DND-41 (cell line): Measurements from ENCODE around the gene TLE1.

Experiments used
- ATAC-seq: fragments of 200-7000 bp; cut with Tn5 transposase; 3 replicates; pipeline ENCODE4 v1.9.1; 2021; ENCODE audit warnings: low read depth; ENCODE audit not compliant: insufficient read depth
- DNase-seq: peaks from one replicate; pipeline ENCODE4 v3.0.0-alpha.2; 2020
- H2AFZ ChIP-seq: 2 replicates; pipeline ENCODE4 v1.6.0; 2012; ENCODE audit warnings: low read depth, low read length
- H3K27ac ChIP-seq: 2 replicates; pipeline ENCODE4 v1.5.1; 2012; ENCODE audit warnings: low read length, inconsistent platforms
- H3K27me3 ChIP-seq: fragments of 200-600 bp; sonication (generic); 2 replicates; pipeline ENCODE4 v1.6.0; 2012; ENCODE audit warnings: low read length, mild to moderate bottlenecking, inconsistent platforms; ENCODE audit not compliant: insufficient read depth, poor library complexity
- H3K36me3 ChIP-seq: 2 replicates; pipeline ENCODE4 v1.5.1; 2012; ENCODE audit warnings: low read length, inconsistent platforms; ENCODE audit not compliant: insufficient read depth
- H3K4me1 ChIP-seq: 2 replicates; pipeline ENCODE4 v1.5.1; 2012; ENCODE audit warnings: mild to moderate bottlenecking, low read length; ENCODE audit not compliant: insufficient read depth
- H3K4me2 ChIP-seq: 2 replicates; pipeline ENCODE4 v1.6.0; 2012; ENCODE audit warnings: mild to moderate bottlenecking, moderate library complexity, low read length, inconsistent platforms; ENCODE audit not compliant: insufficient read depth
- H3K4me3 ChIP-seq, 2 experiments: fragments of 200-600 bp in 1 of 2; shearing (Covaris generic) in 1 of 2; 2 replicates each; pipeline ENCODE4 v1.5.1; 2012 to 2016; ENCODE audit warnings: inconsistent platforms in 2 of 2, low read length in 2 of 2, mild to moderate bottlenecking in 2 of 2, low read depth in 1 of 2, moderate library complexity in 1 of 2
- H3K79me2 ChIP-seq: 2 replicates; pipeline ENCODE4 v1.6.0; 2012; ENCODE audit warnings: low read length, inconsistent platforms; ENCODE audit not compliant: insufficient read depth
- H3K9ac ChIP-seq: 2 replicates; pipeline ENCODE4 v1.6.0; 2012; ENCODE audit warnings: low read depth, mild to moderate bottlenecking, inconsistent platforms, low read length, moderate library complexity
- H3K9me3 ChIP-seq: 2 replicates; pipeline ENCODE4 v1.5.1; 2012; ENCODE audit warnings: low read length, moderate library complexity, mild to moderate bottlenecking, inconsistent platforms; ENCODE audit not compliant: insufficient read depth, severe bottlenecking
- H4K20me1 ChIP-seq: 2 replicates; pipeline ENCODE4 v1.6.0; 2012; ENCODE audit warnings: low read length; ENCODE audit not compliant: insufficient read depth
- CTCF ChIP-seq: IDR thresholded peaks from 2 replicates; pipeline ENCODE4 v1.5.1; 2012; ENCODE audit warnings: borderline replicate concordance, low read length, moderate library complexity, mild to moderate bottlenecking; ENCODE audit not compliant: poor library complexity, severe bottlenecking; ENCODE audit errors: extremely low read depth
- EZH2 ChIP-seq: IDR thresholded peaks from 3 replicates; pipeline ENCODE4 v1.6.1; 2012; ENCODE audit warnings: borderline replicate concordance, low read depth, mild to moderate bottlenecking, moderate library complexity, low read length, inconsistent platforms; ENCODE audit not compliant: severe bottlenecking

Gene TLE1

GRCh38 chr9:81565609-81566008 lies 123.7 kb downstream of the TLE1 start:
- H3K4me2 ChIP-seq = no peak overlapping the region
- H3K9ac ChIP-seq = no peak overlapping the region
- no peaks in the 10 kb centered on the region for H3K79me2 ChIP-seq
- H3K27ac ChIP-seq = no peak overlapping the region
- H3K27me3 ChIP-seq = no peaks in the 10 kb centered on the region
- H3K4me3 ChIP-seq = no peak overlapping the region
- no peaks in the 10 kb centered on the region for H3K4me1 ChIP-seq
- no peak for DNase-seq
- H2AFZ ChIP-seq = no peak overlapping the region
- H3K36me3 ChIP-seq = no peaks in the 10 kb centered on the region
- TF ChIP-seq CTCF = no peak
- no peak for TF ChIP-seq EZH2
- H4K20me1 ChIP-seq = no peaks in the 10 kb centered on the region
- no peaks in the 10 kb centered on the region for H3K9me3 ChIP-seq
- no peak for ATAC-seq

- Histone ChIP-seq H3K27me3 (no peaks in the 10 kb centered on the region), H3K4me2 (no peak overlapping the region), H3K4me1 (no peaks in the 10 kb centered on the region), H2AFZ (no peak overlapping the region), H4K20me1 (no peaks in the 10 kb centered on the region), H3K79me2 (no peaks in the 10 kb centered on the region), H3K9ac (no peak overlapping the region), H3K4me3 (no peak overlapping the region), H3K36me3 (no peaks in the 10 kb centered on the region), H3K9me3 (no peaks in the 10 kb centered on the region), H3K27ac (no peak overlapping the region)
- no peak for ATAC-seq
- TF ChIP-seq CTCF = no peak
- no peak for TF ChIP-seq EZH2
- DNase-seq = no peak
Observed at GRCh38 chr9:81565144-81565543, 124.2 kb downstream of the TLE1 start.

- Histone ChIP-seq H3K4me2 (no peak overlapping the region), H3K9ac (no peak overlapping the region), H2AFZ (no peak overlapping the region), H3K4me3 (no peak overlapping the region), H3K36me3 (no peaks in the 10 kb centered on the region), H3K27me3 (no peaks in the 10 kb centered on the region), H3K4me1 (no peaks in the 10 kb centered on the region), H3K27ac (no peak overlapping the region), H4K20me1 (no peaks in the 10 kb centered on the region), H3K9me3 (no peaks in the 10 kb centered on the region), H3K79me2 (no peaks in the 10 kb centered on the region)
- no peak for ATAC-seq
- TF ChIP-seq CTCF (no peak), EZH2 (no peak)
- no peak for DNase-seq
Observed at GRCh38 chr9:81564632-81565031, 124.7 kb downstream of the TLE1 start.

- no peaks in the 10 kb centered on the region for H3K9me3 ChIP-seq
- no peak overlapping the region for H3K9ac ChIP-seq
- no peak for DNase-seq
- H3K4me1 ChIP-seq = no peaks in the 10 kb centered on the region
- H3K36me3 ChIP-seq = no peaks in the 10 kb centered on the region
- H2AFZ ChIP-seq = no peak overlapping the region
- H3K79me2 ChIP-seq = no peaks in the 10 kb centered on the region
- ATAC-seq = no peak
- no peaks in the 10 kb centered on the region for H4K20me1 ChIP-seq
- TF ChIP-seq EZH2 (no peak), CTCF (no peak)
- no peaks in the 10 kb centered on the region for H3K27me3 ChIP-seq
- H3K4me3 ChIP-seq = no peak overlapping the region
- no peak overlapping the region for H3K4me2 ChIP-seq
- no peak overlapping the region for H3K27ac ChIP-seq
Observed at GRCh38 chr9:81563739-81564138, 125.6 kb downstream of the TLE1 start.
